Measurements from ENCODE around the gene TRIM65. TPM values are rescaled to one million over a fixed set of nuclear protein-coding genes. Genes with fewer than 3 reads are reported as not detected.
A peak's percentile ranks its signal among the peaks of the same experiment; 100 is the strongest.

Gene TRIM65
- total RNA-seq, 2 experiments from 2014 or later, result 9.9 to 11.7 TPM

DNA sequence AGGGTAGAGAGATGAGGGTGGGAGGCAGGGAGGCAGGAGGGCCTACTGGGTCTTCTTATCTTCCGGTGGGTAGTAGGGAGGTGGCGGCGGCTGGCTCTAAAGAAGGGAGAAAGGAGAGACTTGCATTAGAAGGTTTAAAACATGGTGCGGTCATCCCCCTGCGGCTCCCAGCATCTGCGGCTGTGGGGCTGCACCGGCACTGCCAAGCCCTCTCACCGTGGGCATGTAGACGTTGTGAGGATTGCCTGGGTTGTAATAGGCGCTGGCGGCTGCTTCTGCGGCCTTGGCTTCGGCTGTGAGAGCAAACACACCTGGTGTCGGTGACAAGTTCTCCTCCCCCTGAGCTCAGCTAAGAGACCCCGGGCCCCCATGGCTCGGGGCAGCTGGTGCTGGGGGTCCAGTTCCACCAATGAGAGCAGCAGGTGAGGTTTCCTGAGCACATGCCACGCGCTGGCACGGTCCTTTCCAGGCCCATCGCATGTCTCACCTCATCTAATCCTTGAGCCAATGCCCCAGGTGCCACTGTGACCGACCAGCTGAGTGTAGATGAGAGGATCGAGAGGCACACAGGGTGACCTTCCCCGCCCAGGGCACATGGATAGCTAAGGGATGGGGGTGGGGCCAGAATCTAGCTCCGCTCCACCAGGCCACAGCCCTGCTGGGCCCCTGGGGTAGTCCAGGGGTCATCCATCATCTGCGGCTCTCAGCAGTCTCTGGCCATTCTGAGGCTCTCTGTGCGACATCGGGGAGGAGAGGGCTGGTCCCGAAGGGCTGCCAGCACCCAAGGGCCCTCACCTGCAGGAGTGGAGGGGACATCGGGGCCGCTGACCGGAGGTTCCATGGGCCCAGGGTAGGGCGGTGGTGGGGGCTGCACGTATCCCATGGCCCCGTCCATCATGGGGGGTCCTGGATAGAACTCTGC, 49.8 kb downstream of the TRIM65 start:
- Histone ChIP-seq H3K9me3 (ENCODE audit: control insufficient read depth in 1 of 2, insufficient read depth in 1 of 2, low read length in 2 of 2) (no peaks in the 10 kb centered on the region), H3K27me3 (ENCODE audit: control insufficient read depth in 1 of 2, insufficient read depth in 2 of 2, low read length in 2 of 2) (no peaks in the 10 kb centered on the region), H3K4me3 (ENCODE audit: low read length) (no peak overlapping the region), H3K4me1 (ENCODE audit: insufficient read depth, low read length) (peaks cover 56% of the 10 kb centered on the region), H3K27ac (ENCODE audit: low read depth in 1 of 2, low read length in 2 of 2) (no peak overlapping the region), H3K36me3 (ENCODE audit: insufficient read depth, low read length) (peaks cover 66% of the 10 kb centered on the region)
- no peaks in the 10 kb centered on the region for H3K27me3 Mint-ChIP-seq
- CTCF ChIA-PET, result interaction anchor here (0.9 to 3.7 kb wide), 7 partner anchors 11 to 93 kb away, joined by 3 to 18 read pairs (median 3); no protein-coding TSS in a partner anchor
- H3K36me3 Mint-ChIP-seq (ENCODE audit: low read depth), result peaks cover 80% of the 10 kb centered on the region
- intact Hi-C loops (cut with DNase I, micrococcal nuclease), result loop anchor here in 1 of 2 experiments (5.0 kb wide), 1 partner anchor 70 kb away; a partner anchor contains a TSS
- DNase-seq, result peak in 1 of 14 experiments; percentile 27
- peaks cover 26% of the 10 kb centered on the region for H3K4me1 Mint-ChIP-seq (ENCODE audit: low read depth)
- no peak overlapping the region for H3K27ac Mint-ChIP-seq
- TF ChIP-seq, protein P1, sequence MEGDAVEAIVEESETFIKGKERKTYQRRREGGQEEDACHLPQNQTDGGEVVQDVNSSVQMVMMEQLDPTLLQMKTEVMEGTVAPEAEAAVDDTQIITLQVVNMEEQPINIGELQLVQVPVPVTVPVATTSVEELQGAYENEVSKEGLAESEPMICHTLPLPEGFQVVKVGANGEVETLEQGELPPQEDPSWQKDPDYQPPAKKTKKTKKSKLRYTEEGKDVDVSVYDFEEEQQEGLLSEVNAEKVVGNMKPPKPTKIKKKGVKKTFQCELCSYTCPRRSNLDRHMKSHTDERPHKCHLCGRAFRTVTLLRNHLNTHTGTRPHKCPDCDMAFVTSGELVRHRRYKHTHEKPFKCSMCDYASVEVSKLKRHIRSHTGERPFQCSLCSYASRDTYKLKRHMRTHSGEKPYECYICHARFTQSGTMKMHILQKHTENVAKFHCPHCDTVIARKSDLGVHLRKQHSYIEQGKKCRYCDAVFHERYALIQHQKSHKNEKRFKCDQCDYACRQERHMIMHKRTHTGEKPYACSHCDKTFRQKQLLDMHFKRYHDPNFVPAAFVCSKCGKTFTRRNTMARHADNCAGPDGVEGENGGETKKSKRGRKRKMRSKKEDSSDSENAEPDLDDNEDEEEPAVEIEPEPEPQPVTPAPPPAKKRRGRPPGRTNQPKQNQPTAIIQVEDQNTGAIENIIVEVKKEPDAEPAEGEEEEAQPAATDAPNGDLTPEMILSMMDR (IDR thresholded peaks at IDR 0.05), result no peak
- no peaks in the 10 kb centered on the region for H3K9me3 Mint-ChIP-seq
- no peak for ATAC-seq (ENCODE audit: poor library complexity)
- POLR2A ChIA-PET, result interaction anchor here (0.6 to 4.5 kb wide), 8 partner anchors 7 to 93 kb away, joined by 3 to 125 read pairs (median 4); partner anchors contain the start of genes UNK and WBP2
- H3K4me3 Mint-ChIP-seq, result peak overlapping the region; percentile 38

DNA sequence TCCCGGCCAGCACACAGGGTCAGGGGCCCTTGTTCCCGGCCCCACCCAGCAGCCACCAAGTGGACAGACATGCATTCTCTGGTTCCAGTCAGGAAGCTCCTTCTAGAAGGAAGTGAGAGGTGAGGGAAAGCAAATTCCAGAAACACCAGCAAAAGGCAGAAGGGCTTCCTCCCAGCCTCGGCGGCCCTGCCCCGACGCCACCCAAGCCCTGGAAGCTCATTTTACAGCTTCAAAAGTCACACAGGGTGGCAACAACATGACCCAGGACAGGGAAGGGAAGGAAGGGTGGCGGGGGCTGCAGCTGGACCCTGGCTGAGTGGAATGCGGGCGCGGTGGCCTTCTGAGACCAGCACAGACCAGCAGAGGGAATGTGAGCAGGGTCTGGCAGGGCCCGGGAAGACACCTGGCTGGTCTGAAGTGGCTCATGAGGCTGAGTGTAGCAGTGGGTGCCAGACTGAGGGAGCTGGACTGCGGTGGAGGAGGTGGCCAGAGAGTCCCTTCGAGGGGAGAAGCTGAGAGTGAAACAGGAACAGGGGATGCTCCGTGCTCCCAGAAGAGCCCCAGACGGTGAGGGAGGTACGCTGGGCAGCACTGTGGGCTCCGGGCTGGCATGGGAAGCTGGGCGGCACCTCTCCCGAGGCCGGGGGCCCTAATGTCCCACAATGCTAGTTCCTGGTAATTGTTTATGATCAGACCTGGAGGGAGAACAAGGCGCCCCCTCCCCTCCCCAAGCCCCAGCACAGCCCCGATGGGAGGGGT, 50.6 kb downstream of the TRIM65 start:
- ChIA-PET CTCF (interaction anchor here (1.2 kb wide), 1 partner anchor 9 kb away, joined by 4 read pairs; the partner anchor contains the start of gene WBP2), POLR2A (interaction anchor here (1.0 to 4.5 kb wide), 10 partner anchors 8 to 71 kb away, joined by 3 to 125 read pairs (median 4); partner anchors contain the start of genes UNK and WBP2)
- Mint-ChIP-seq H3K4me3 (peak overlapping the region; percentile 67), H3K36me3 (ENCODE audit: low read depth) (peaks cover 75% of the 10 kb centered on the region), H3K4me1 (ENCODE audit: low read depth) (peaks cover 26% of the 10 kb centered on the region), H3K27me3 (no peaks in the 10 kb centered on the region), H3K9me3 (no peaks in the 10 kb centered on the region), H3K27ac (peak overlapping the region; percentile 76)
- peaks cover 57% of the 10 kb centered on the region for H3K4me1 ChIP-seq (ENCODE audit: insufficient read depth, low read length)
- no peak for ATAC-seq (ENCODE audit: poor library complexity)
- no peaks in the 10 kb centered on the region for H3K9me3 ChIP-seq (ENCODE audit: control insufficient read depth in 1 of 2, insufficient read depth in 1 of 2, low read length in 2 of 2)
- peak in 1 of 14 experiments; percentile 24 for DNase-seq
- intact Hi-C loops (cut with DNase I, micrococcal nuclease), result loop anchor here (1.0 to 5.0 kb wide), 2 partner anchors 9 to 69 kb away; partner anchors contain the start of gene WBP2 (in 1 of the 2)
- H3K4me3 ChIP-seq (ENCODE audit: low read length), result no peak overlapping the region
- H3K27ac ChIP-seq (ENCODE audit: low read depth in 1 of 2, low read length in 2 of 2), result no peak overlapping the region
- no peaks in the 10 kb centered on the region for H3K27me3 ChIP-seq (ENCODE audit: control insufficient read depth in 1 of 2, insufficient read depth in 2 of 2, low read length in 2 of 2)
- TF ChIP-seq, protein P1 (IDR thresholded peaks at IDR 0.05), result no peak
- H3K36me3 ChIP-seq (ENCODE audit: insufficient read depth, low read length), result peaks cover 62% of the 10 kb centered on the region
